GM21529 (cell line): ENCODE results near the gene CLSTN2.

ENCODE experiments used
- ATAC-seq: cut with Tn5 transposase; IDR thresholded peaks from one replicate; pipeline ENCODE4 v1.9.1; 2021; ENCODE audit not compliant: unreplicated experiment

CLSTN2 gene

GRCh38 chr3:140370686-140371085 lies 435.7 kb downstream of the CLSTN2 start:
- no peak for ATAC-seq

DNA sequence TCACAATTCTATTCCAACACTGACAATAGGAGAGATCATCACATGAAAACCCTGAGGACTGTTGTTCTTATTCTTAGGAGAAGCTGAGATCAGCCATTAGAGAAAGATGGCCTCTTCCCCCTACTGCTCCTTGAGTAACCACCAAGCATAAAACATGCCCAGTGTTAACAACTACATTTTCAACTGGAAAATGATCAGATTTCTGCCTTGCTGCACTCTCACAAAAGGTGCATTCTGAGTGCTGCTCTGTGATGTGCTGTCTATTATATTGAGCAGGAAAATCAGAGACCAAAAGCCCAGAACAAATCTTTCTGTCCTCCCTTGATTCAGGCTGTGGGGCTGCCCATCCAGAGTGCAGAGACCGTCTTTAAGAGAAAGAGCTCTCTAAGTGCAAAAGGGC lies 438.2 kb downstream of the CLSTN2 start:
- no peak for ATAC-seq

- no peak for ATAC-seq
These were observed 440.0 kb downstream of the CLSTN2 start for GRCh38 chr3:140375002-140375401.

DNA sequence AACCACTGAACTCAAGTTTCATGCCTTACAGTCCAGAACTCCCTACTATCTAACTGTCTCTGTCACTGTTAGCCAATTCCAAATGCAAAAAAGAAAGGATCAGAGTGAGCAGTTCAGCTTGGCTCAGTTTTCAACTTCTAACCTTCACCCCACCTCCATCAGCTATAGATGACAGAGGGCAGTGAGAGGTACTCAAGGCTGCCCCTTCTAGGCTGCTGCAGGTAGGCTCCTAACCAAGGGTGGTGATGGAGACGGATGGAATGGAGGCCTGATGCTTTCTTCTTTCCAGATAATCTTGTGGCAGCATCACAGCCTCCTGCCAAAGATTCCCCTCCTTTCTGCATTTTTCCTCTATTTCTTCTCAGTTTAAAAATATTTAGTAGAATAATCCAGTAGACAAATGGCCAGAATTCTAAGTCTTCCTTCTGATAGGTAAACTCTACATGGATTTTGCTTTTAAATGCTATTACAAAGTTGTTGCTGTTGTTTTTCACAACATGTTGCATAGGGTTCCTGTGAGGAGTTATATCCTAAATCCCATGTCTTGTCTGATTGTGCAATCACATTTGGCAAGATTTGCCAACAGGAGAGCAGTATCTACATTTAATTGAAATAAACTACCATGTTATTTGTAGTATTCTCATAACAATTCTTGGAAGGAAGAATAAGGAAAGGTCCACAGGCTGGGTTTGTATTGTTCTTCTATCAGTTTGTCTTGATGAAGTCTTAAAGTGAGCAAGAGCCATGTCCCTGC lies 441.3 kb downstream of the CLSTN2 start:
- ATAC-seq = no peak

DNA sequence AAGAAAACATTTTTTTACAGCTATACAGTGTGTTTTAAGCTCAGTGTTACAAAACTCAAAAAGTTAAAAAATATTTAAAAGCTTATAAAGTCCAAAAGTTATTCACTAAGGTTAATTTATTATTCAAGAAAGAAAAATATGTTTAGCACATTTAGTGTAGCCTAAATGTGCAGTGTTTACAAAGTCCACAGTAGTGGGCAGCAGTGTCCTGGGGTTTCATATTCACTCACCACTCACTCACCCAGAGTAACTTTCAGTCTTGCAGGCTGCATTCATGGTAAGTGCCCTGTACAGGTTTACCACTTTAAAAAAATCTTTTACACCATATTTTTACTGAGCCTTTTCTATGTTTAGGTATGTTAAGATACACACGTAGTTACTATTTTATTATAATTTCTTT lies 442.7 kb downstream of the CLSTN2 start:
- ATAC-seq = no peak

DNA sequence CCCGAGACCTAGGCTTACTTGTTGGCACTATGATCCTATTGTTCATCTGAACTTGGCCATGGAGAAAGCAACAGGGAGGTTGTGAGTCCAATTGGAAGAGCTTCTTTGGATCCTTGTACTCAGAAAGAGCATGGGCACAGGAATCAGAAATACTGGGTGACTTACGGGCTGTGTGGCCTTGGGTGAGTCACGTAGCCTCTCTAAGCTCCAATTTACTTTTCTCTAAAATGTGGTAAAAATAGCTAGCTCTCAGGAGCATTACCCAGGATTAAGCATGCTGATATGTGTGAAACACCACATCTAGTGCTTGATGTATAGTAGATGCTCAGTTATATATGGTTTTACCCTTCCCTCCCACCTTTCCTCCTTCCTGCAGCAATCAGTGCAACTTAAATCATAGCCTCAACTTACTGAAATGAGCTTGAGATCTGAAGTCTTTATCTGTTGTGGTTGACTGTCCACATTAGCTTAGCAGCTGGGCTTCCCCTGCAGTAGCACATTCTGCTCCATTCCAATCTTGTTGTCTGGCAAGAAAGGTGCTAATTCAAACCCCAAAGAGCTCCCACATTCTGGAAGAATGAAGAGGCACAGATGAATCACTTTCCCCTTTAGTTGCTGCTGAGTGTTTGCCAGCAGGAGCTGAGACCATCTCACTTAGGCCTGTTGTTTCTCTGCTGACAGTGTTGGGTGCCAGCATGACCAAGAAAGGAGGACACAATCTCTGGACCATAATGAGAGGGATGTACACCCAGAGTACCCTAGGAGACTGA lies 443.8 kb downstream of the CLSTN2 start:
- ATAC-seq = no peak

GRCh38 chr3:140384028-140384771 lies 449.2 kb downstream of the CLSTN2 start:
- no peak for ATAC-seq

DNA sequence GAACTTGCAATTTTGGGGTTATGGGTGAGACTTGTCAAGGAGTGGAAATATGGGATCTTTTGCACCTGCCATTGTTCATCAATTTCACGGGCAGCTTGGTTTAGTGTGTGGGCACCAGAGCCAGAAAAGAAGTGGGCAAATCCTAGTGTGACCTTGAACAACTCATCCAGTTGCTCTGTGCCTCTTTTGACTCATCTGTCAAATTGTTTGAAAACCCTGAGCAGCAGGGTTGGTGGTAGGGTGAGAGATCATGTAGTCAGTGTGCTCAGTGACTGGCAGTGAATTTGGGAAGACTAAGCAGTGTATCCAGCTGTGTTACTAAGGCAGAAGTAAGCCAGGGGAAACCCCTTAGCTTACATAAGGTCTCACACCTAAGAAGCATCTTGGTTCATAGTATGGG lies 449.9 kb downstream of the CLSTN2 start:
- no peak for ATAC-seq

GRCh38 chr3:140386357-140387100 lies 451.5 kb downstream of the CLSTN2 start:
- ATAC-seq = no peak

DNA sequence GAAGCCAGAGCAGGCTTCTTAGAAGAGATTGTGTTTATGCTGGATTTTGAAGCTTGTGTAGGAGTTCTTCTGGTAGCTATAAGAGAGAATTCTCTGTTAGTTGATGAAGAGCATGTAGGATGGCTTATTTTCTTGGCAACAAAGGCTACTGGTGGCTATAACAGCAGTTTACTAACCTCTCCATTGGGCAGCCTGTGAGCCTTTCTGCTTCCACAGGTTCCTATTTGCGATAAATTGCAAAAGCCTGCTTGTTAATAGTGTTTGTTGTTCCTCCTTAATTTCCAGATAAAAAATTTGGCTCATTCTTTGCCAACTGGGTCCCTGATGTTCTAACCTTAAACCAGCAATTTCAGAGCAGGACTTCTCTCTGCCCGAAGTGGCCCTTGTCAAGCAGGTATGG lies 452.3 kb downstream of the CLSTN2 start:
- ATAC-seq = no peak

GRCh38 chr3:140388202-140388922 lies 453.4 kb downstream of the CLSTN2 start:
- ATAC-seq = no peak

DNA sequence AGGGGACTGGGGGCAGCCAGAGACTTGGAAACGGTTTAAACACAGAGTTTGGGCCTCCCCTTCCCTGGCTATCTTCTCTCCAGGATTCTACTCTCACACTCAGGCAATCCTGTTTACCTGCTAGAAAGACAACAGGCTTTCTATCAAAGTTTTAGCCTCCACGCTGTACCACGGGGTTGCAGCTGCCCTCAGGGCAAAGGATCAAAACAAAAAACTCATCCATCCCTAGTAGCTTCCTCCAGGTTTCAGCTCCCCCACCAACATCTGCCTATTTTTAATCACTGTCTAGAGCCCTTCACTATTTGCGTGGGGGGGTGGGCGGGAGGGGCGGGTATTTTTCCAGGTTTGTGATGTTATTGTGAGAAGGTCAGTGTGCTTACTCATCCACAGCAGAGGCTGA lies 456.1 kb downstream of the CLSTN2 start:
- ATAC-seq = no peak

GRCh38 chr3:140394488-140395133 lies 459.6 kb downstream of the CLSTN2 start:
- no peak for ATAC-seq

- ATAC-seq = no peak
These were observed 460.4 kb downstream of the CLSTN2 start for GRCh38 chr3:140395134-140396075.

GRCh38 chr3:140396110-140396509 lies 461.1 kb downstream of the CLSTN2 start:
- no peak for ATAC-seq

- no peak for ATAC-seq
These were observed 462.9 kb downstream of the CLSTN2 start for GRCh38 chr3:140397847-140398246.

- ATAC-seq = no peak
These were observed 463.4 kb downstream of the CLSTN2 start for GRCh38 chr3:140398387-140398786.

- no peak for ATAC-seq
These were observed 464.9 kb downstream of the CLSTN2 start for GRCh38 chr3:140399871-140400270.

DNA sequence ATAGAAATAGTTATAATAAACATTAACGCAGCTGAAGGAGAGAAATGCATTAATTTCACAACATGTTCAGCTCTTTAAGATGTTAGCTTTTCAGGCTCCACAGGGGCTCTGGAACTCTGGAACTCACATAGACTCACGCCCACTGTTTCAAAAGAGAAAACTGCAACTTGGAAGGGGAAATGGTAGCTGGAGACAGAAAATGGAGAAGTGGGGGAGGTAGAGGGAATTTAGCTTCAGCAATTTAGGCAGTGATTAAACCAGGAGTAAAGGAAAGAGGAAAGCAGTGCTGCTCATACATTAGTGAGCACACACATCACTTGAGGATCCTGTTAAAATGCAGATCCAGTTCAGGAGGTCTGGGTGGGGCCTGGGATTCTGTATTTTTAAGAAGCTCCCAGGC lies 468.1 kb downstream of the CLSTN2 start:
- no peak for ATAC-seq
